Liver (tissue), 9 donors: ENCODE measurements around the gene CBFA2T3. TPM values are rescaled to one million over a fixed set of nuclear protein-coding genes. Genes with fewer than 3 reads are reported as not detected.

Source experiments
- DNase-seq: peaks from one replicate; pipeline ENCODE4 v3.0.0-alpha.2; 2017; ENCODE audit warnings: low spot score
- H3K27ac ChIP-seq, 2 donors: one replicate each; pipeline ENCODE4 v1.7.0; 2013; ENCODE audit warnings: inconsistent platforms in 2 of 2, low read length in 2 of 2, control low read depth in 1 of 2, low read depth in 1 of 2, mild to moderate bottlenecking in 1 of 2
- H3K27me3 ChIP-seq, 4 donors: one replicate each; pipeline versions ENCODE4 v1.6.1 to v1.7.0; 2013; ENCODE audit warnings: low read length in 3 of 4, inconsistent platforms in 1 of 4, mild to moderate bottlenecking in 1 of 4, moderate library complexity in 1 of 4; ENCODE audit not compliant: control insufficient read depth in 4 of 4, insufficient read depth in 4 of 4
- H3K36me3 ChIP-seq, 4 donors: one replicate each; pipeline versions ENCODE4 v1.6.1 to v1.7.0; 2013; ENCODE audit warnings: low read length in 3 of 4, mild to moderate bottlenecking in 3 of 4, low read depth in 1 of 4, moderate library complexity in 1 of 4; ENCODE audit not compliant: control insufficient read depth in 4 of 4, insufficient read depth in 3 of 4
- H3K4me1 ChIP-seq, 4 donors: one replicate each; pipeline versions ENCODE4 v1.6.1 to v1.7.0; 2013; ENCODE audit warnings: low read length in 3 of 4, mild to moderate bottlenecking in 3 of 4, moderate library complexity in 1 of 4; ENCODE audit not compliant: control insufficient read depth in 4 of 4, insufficient read depth in 4 of 4
- H3K4me3 ChIP-seq, 3 donors: one replicate each; pipeline versions ENCODE4 v1.6.1 to v1.7.0; 2013; ENCODE audit warnings: low read length in 3 of 3, control low read depth in 1 of 3, low read depth in 1 of 3, mild to moderate bottlenecking in 1 of 3
- H3K9ac ChIP-seq, 2 donors: one replicate each; pipeline ENCODE4 v1.7.0; 2013; ENCODE audit warnings: low read length in 2 of 2, mild to moderate bottlenecking in 2 of 2, moderate library complexity in 2 of 2, control low read depth in 1 of 2, low read depth in 1 of 2
- H3K9me3 ChIP-seq, 4 donors: one replicate each; pipeline versions ENCODE4 v1.6.1 to v1.7.0; 2013; ENCODE audit warnings: low read length in 3 of 4; ENCODE audit not compliant: control insufficient read depth in 4 of 4
- ATF3 ChIP-seq: IDR thresholded peaks from 2 replicates; pipeline ENCODE4 v1.6.1; 2016; ENCODE audit warnings: antibody characterized with exemption
- CTCF ChIP-seq: fragments of 150-350 bp; IDR thresholded peaks from 2 replicates; pipeline ENCODE4 v1.5.1; 2017; ENCODE audit warnings: improper control_type of control experiment, low read depth, low read length; ENCODE audit not compliant: missing input control
- EGR1 ChIP-seq, 2 donors: IDR thresholded peaks; 2 replicates each; pipeline ENCODE4 v1.6.1; 2016 to 2018; ENCODE audit warnings: antibody characterized with exemption in 2 of 2, low read depth in 2 of 2
- FOXA1 ChIP-seq: IDR thresholded peaks from 2 replicates; pipeline ENCODE4 v1.6.1; 2016; ENCODE audit warnings: antibody characterized with exemption
- FOXA2 ChIP-seq: IDR thresholded peaks from 2 replicates; pipeline ENCODE4 v1.6.1; 2016; ENCODE audit warnings: antibody characterized with exemption
- GABPA ChIP-seq, 2 donors: IDR thresholded peaks in 1 of 2; conservative IDR thresholded peaks in 1 of 2; 2 replicates each; pipeline ENCODE4 v1.6.1; 2016; ENCODE audit warnings: antibody characterized with exemption in 2 of 2, mild to moderate bottlenecking in 1 of 2, moderate library complexity in 1 of 2
- HNF4A ChIP-seq, 2 donors: conservative IDR thresholded peaks; 2 replicates each; pipeline ENCODE4 v1.6.1; 2016; ENCODE audit warnings: antibody characterized with exemption in 2 of 2, mild to moderate bottlenecking in 2 of 2
- HNF4G ChIP-seq: IDR thresholded peaks from 2 replicates; pipeline ENCODE4 v1.6.1; 2016; ENCODE audit warnings: antibody characterized with exemption
- JUND ChIP-seq, 2 donors: IDR thresholded peaks; 2 replicates each; pipeline ENCODE4 v1.6.1; 2016; ENCODE audit warnings: antibody characterized with exemption in 2 of 2
- MAX ChIP-seq: IDR thresholded peaks from 2 replicates; pipeline ENCODE4 v1.6.1; 2016; ENCODE audit warnings: antibody characterized with exemption
- NR2F2 ChIP-seq: IDR thresholded peaks from 2 replicates; pipeline ENCODE4 v1.6.1; 2016; ENCODE audit warnings: antibody characterized with exemption
- RAD21 ChIP-seq, 2 donors: IDR thresholded peaks; 2 replicates each; pipeline ENCODE4 v1.6.1; 2016; ENCODE audit warnings: antibody characterized with exemption in 2 of 2, mild to moderate bottlenecking in 2 of 2
- REST ChIP-seq: IDR thresholded peaks from 2 replicates; pipeline ENCODE4 v1.6.1; 2016; ENCODE audit warnings: antibody characterized with exemption, mild to moderate bottlenecking
- RXRA ChIP-seq, 2 donors: IDR thresholded peaks; 2 replicates each; pipeline ENCODE4 v1.6.1; 2017 to 2018; ENCODE audit warnings: antibody characterized with exemption in 2 of 2, mild to moderate bottlenecking in 1 of 2
- TAF1 ChIP-seq: conservative IDR thresholded peaks from 2 replicates; pipeline ENCODE4 v1.6.1; 2016; ENCODE audit warnings: antibody characterized with exemption, mild to moderate bottlenecking
- YY1 ChIP-seq: IDR thresholded peaks from 2 replicates; pipeline ENCODE4 v1.6.1; 2016; ENCODE audit warnings: antibody characterized with exemption, mild to moderate bottlenecking
- ZBTB33 ChIP-seq: IDR thresholded peaks from 2 replicates; pipeline ENCODE4 v1.6.1; 2016; ENCODE audit warnings: antibody characterized with exemption
- WGBS: extraction: QIAGEN DNeasy Blood & Tissue Kit; methylation state at CpG from one replicate; pipeline ENCODE4 v1.1.7; 2013; 5-methylcytosine and 5-hydroxymethylcytosine counted together
- polyA plus RNA-seq, 2 donors: library from polyadenylated mRNA; stranded (reverse) in 1 of 2; unstranded in 1 of 2; fragments of 200-250 nt in 1 of 2; fragments of >200 nt in 1 of 2; fragmentation: Nextera tagmentation in 1 of 2; extraction: Ambion mirVana in 1 of 2; gene quantifications; one replicate each; pipeline versions ENCODE4 v1.2.1 to v1.2.3, GENCODE V29; 2013 to 2015
- total RNA-seq, 2 donors: library from RNA; depleted of rRNA; stranded (reverse); fragments of >200 nt; gene quantifications; one replicate each; pipeline ENCODE4 v1.2.3, GENCODE V29; 2014
- donor health status: healthy.
- donor health status: healthy.
- donor health status: healthy.
- donor health status: healthy.
- donor health status: healthy.

The CBFA2T3 gene
- total and polyA plus RNA-seq, 4 donors = 1.4 to 4.5 (median 3.1) TPM

- WGBS = 72% methylated on average over 14 of the region's 14 CpGs
- Histone ChIP-seq H3K9me3 (no peaks in the 10 kb centered on the region), H3K4me3 (no peak overlapping the region), H3K36me3 (no peaks in the 10 kb centered on the region), H3K27me3 (no peaks in the 10 kb centered on the region), H3K4me1 (no peaks in the 10 kb centered on the region), H3K27ac (no peak overlapping the region), H3K9ac (no peak overlapping the region)
- no peak for TF ChIP-seq CTCF
- TF ChIP-seq RXRA (IDR thresholded peaks at IDR 0.05) = no peak
- no peak for TF ChIP-seq RAD21 (IDR thresholded peaks at IDR 0.05)
- no peak for TF ChIP-seq REST
- no peak for TF ChIP-seq FOXA2
- no peak for TF ChIP-seq FOXA1
- no peak for DNase-seq
Observed at GRCh38 chr16:88903267-88903666, 73.7 kb downstream of the CBFA2T3 start.

GRCh38 chr16:88902744-88903143 lies 74.3 kb downstream of the CBFA2T3 start:
- H3K27me3 ChIP-seq = no peaks in the 10 kb centered on the region
- H3K9ac ChIP-seq = no peak overlapping the region
- H3K27ac ChIP-seq = no peak overlapping the region
- H3K9me3 ChIP-seq = no peaks in the 10 kb centered on the region
- H3K4me3 ChIP-seq = no peak overlapping the region
- H3K4me1 ChIP-seq = no peaks in the 10 kb centered on the region
- no peak for DNase-seq
- no peak for TF ChIP-seq RAD21 (IDR thresholded peaks at IDR 0.05)
- no peak for TF ChIP-seq HNF4G
- TF ChIP-seq GABPA (IDR thresholded peaks at IDR 0.05 in 1 of 2, conservative IDR thresholded peaks at IDR 0.05 in 1 of 2) = no peak
- no peak for TF ChIP-seq EGR1 (IDR thresholded peaks at IDR 0.05; ENCODE audit: low read depth in 2 of 2)
- TF ChIP-seq REST = no peak
- TF ChIP-seq YY1 = no peak
- TF ChIP-seq JUND (IDR thresholded peaks at IDR 0.05) = no peak
- no peak for TF ChIP-seq RXRA (IDR thresholded peaks at IDR 0.05)
- no peak for TF ChIP-seq HNF4A (conservative IDR thresholded peaks at IDR 0.05)
- TF ChIP-seq MAX = no peak
- no peak for TF ChIP-seq NR2F2
- no peak for TF ChIP-seq TAF1
- TF ChIP-seq ATF3 = no peak
- no peak for TF ChIP-seq FOXA1
- no peak for TF ChIP-seq ZBTB33
- 77% methylated on average over 16 of the region's 16 CpGs for WGBS
- H3K36me3 ChIP-seq = no peaks in the 10 kb centered on the region
